B cell (primary cell): ENCODE measurements around the gene ANKRD11. TPM values are rescaled to one million over a fixed set of nuclear protein-coding genes. Genes with fewer than 3 reads are reported as not detected.

ENCODE experiments used
- ATAC-seq: fragments of 200-7000 bp; cut with Tn5 transposase; one replicate; pipeline ENCODE4 v1.10.0; 2021; ENCODE audit warnings: low read depth, mild to moderate bottlenecking, moderate number of reproducible peaks, moderate library complexity
- CTCF ChIA-PET: fragments of 350-600 bp; sonication (Branson Sonifier 250); formaldehyde crosslinking; loops from one replicate; lab custom pipeline; 2021; ENCODE audit warnings: antibody characterized with exemption, inconsistent platforms; lab: Charles Lee
- POLR2A ChIA-PET: fragments of 350-600 bp; sonication (Branson Sonifier 250); formaldehyde crosslinking; loops from one replicate; lab custom pipeline; 2021; ENCODE audit warnings: antibody characterized with exemption; lab: Charles Lee
- DNase-seq: peaks from one replicate; pipeline ENCODE4 v3.0.0; 2013
- H2AFZ ChIP-seq: 2 replicates; pipeline ENCODE4 v1.6.1; 2012; ENCODE audit warnings: mild to moderate bottlenecking, low read depth, low read length; ENCODE audit not compliant: insufficient read depth, poor library complexity, severe bottlenecking
- H3K27ac ChIP-seq, 2 donors: 1 replicate in 1 of 2; 2 replicates in 1 of 2; pipeline ENCODE4 v1.5.1; 2012 to 2013; ENCODE audit warnings: low read length in 2 of 2, mild to moderate bottlenecking in 2 of 2, moderate library complexity in 1 of 2
- H3K27me3 ChIP-seq, 4 experiments: fragments of 200-600 bp in 1 of 4; sonication (generic) in 1 of 4; replicated peaks in 1 of 4; 1 replicate in 2 of 4; 2 replicates in 2 of 4; pipeline versions ENCODE4 v1.6.1 to v1.7.0; 2013 to 2016; ENCODE audit warnings: low read length in 3 of 4, mild to moderate bottlenecking in 2 of 4, mixed read lengths in 1 of 4, moderate library complexity in 1 of 4; ENCODE audit not compliant: insufficient read depth in 4 of 4, control insufficient read depth in 3 of 4; ENCODE audit errors: control extremely low read depth in 1 of 4
- H3K36me3 ChIP-seq, 2 experiments: replicated peaks in 1 of 2; 1 replicate in 1 of 2; 2 replicates in 1 of 2; pipeline versions ENCODE4 v1.6.1 to v1.7.1; 2013; ENCODE audit warnings: low read length in 1 of 2; ENCODE audit not compliant: insufficient read depth in 2 of 2, control insufficient read depth in 1 of 2; ENCODE audit errors: control extremely low read depth in 1 of 2, extremely low read depth in 1 of 2
- H3K4me1 ChIP-seq, 2 donors: fragments of 200-600 bp in 1 of 2; sonication (generic) in 1 of 2; 1 replicate in 1 of 2; 2 replicates in 1 of 2; pipeline versions ENCODE4 v1.5.1 to v1.6.1; 2013 to 2017; ENCODE audit warnings: low read length in 2 of 2; ENCODE audit not compliant: control insufficient read depth in 2 of 2, insufficient read depth in 2 of 2
- H3K4me2 ChIP-seq: replicated peaks from 2 replicates; pipeline ENCODE3; 2012; ENCODE audit warnings: mild to moderate bottlenecking, low read depth, low read length; ENCODE audit not compliant: poor library complexity, severe bottlenecking
- H3K4me3 ChIP-seq, 5 experiments: fragments of 200-600 bp in 1 of 5; sonication (generic) in 1 of 5; 1 replicate in 3 of 5; 2 replicates in 2 of 5; pipeline versions ENCODE4 v1.5.1 to v1.7.0; 2011 to 2016; ENCODE audit warnings: low read length in 4 of 5, mild to moderate bottlenecking in 4 of 5, low read depth in 2 of 5, control low read depth in 1 of 5, moderate library complexity in 1 of 5; ENCODE audit not compliant: insufficient read depth in 1 of 5; ENCODE audit errors: control extremely low read depth in 1 of 5, extremely low read depth in 1 of 5
- H3K79me2 ChIP-seq: fragments of 200-600 bp; sonication (generic); one replicate; pipeline ENCODE4 v1.6.0; 2016; ENCODE audit warnings: low read length; ENCODE audit not compliant: control insufficient read depth, insufficient read depth
- H3K9ac ChIP-seq: fragments of 200-600 bp; sonication (generic); 2 replicates; pipeline ENCODE4 v1.6.1; 2017; ENCODE audit warnings: mild to moderate bottlenecking, low read length, moderate library complexity
- H3K9me3 ChIP-seq, 3 donors: one replicate each; pipeline versions ENCODE4 v1.6.1 to v1.7.1; 2013; ENCODE audit warnings: low read length in 2 of 3; ENCODE audit not compliant: control insufficient read depth in 2 of 3, insufficient read depth in 1 of 3; ENCODE audit errors: control extremely low read depth in 1 of 3
- H4K20me1 ChIP-seq: 2 replicates; pipeline ENCODE4 v1.6.0; 2012; ENCODE audit warnings: mild to moderate bottlenecking, low read length; ENCODE audit not compliant: insufficient read depth, control insufficient read depth, poor library complexity, severe bottlenecking
- H3K27ac Mint-ChIP-seq: one replicate; pipeline ENCODE4 v1.8.0; 2021; ENCODE audit warnings: mixed read lengths
- H3K27me3 Mint-ChIP-seq: one replicate; pipeline ENCODE4 v1.8.0; 2021; ENCODE audit warnings: mixed read lengths
- H3K4me1 Mint-ChIP-seq: one replicate; pipeline ENCODE4 v1.8.0; 2021; ENCODE audit warnings: mixed read lengths
- H3K4me3 Mint-ChIP-seq: one replicate; pipeline ENCODE4 v1.8.0; 2021; ENCODE audit warnings: mixed read lengths
- H3K9me3 Mint-ChIP-seq: one replicate; pipeline ENCODE4 v1.8.0; 2022; ENCODE audit warnings: mixed read lengths; ENCODE audit not compliant: insufficient read depth
- CTCF ChIP-seq: fragments of 200-600 bp; IDR thresholded peaks from one replicate; pipeline ENCODE4 v1.8.0; 2022; ENCODE audit warnings: antibody characterized with exemption, mild to moderate bottlenecking
- EZH2 ChIP-seq: IDR thresholded peaks from 2 replicates; pipeline ENCODE4 v1.6.1; 2012; ENCODE audit warnings: borderline replicate concordance, low read depth, mild to moderate bottlenecking, moderate library complexity, low read length; ENCODE audit not compliant: insufficient read depth, poor library complexity, severe bottlenecking
- WGBS: methylation state at CpG from one replicate; pipeline ENCODE4 v1.1.5; 2013; ENCODE audit warnings: missing lambda C conversion rate; ENCODE audit not compliant: insufficient coverage; 5-methylcytosine and 5-hydroxymethylcytosine counted together
- intact Hi-C: fragments of 100-400 bp; cut with micrococcal nuclease; formaldehyde crosslinking; loops from one replicate; pipeline ENCODE4 v1.10.0; 2022
- polyA plus RNA-seq: library from polyadenylated mRNA; depleted of rRNA; stranded (reverse); fragments of >200 nt; gene quantifications from 2 replicates; pipeline ENCODE4 v1.2.3, GENCODE V29; 2012
- total RNA-seq, 2 donors: library from RNA; stranded (reverse); fragments of 120-200 nt in 1 of 2; gene quantifications; 1 replicate in 1 of 2; 2 replicates in 1 of 2; pipeline versions ENCODE4 v1.2.3 to v1.2.4, GENCODE V29; 2013 to 2022

ANKRD11 gene
- total and polyA plus RNA-seq, 2 donors (not counting 1 experiment from before 2014, with no cell fraction given): 67.9 to 314 TPM

- WGBS: 100% methylated on average over 1 of the region's 6 CpGs
- Histone ChIP-seq H3K4me1 (no peaks in the 10 kb centered on the region), H3K27me3 (no peaks in the 10 kb centered on the region), H3K9me3 (no peaks in the 10 kb centered on the region), H3K27ac (no peak overlapping the region), H2AFZ (no peak overlapping the region), H3K79me2 (peaks cover 92% of the 10 kb centered on the region), H4K20me1 (peaks cover 100% of the 10 kb centered on the region), H3K36me3 (peaks cover 0 to 31% of the 10 kb centered on the region in 2 experiments), H3K4me2 (no peak overlapping the region), H3K9ac (no peak overlapping the region), H3K4me3 (no peak overlapping the region)
- ChIA-PET CTCF (interaction anchor here (0.7 kb wide), 1 partner anchor 12 kb away, joined by 3 read pairs; no protein-coding TSS in a partner anchor), POLR2A (no interaction called here)
- DNase-seq: no peak
- TF ChIP-seq CTCF: no peak
- TF ChIP-seq EZH2: no peak
- Mint-ChIP-seq H3K4me3 (no peak overlapping the region), H3K27ac (no peak overlapping the region), H3K9me3 (no peaks in the 10 kb centered on the region), H3K4me1 (peaks cover 11% of the 10 kb centered on the region), H3K27me3 (no peaks in the 10 kb centered on the region)
- no peak for ATAC-seq
- intact Hi-C loops: no loop called here
These were observed 194.4 kb downstream of the ANKRD11 start for GRCh38 chr16:89295915-89296314.

- WGBS: 95% methylated on average over 22 of the region's 24 CpGs
- H4K20me1 ChIP-seq: peaks cover 100% of the 10 kb centered on the region
These were observed 195.1 kb downstream of the ANKRD11 start for GRCh38 chr16:89295071-89295900.

More at GRCh38 chr16:89295071-89295900, 195.1 kb downstream of the ANKRD11 start:
- Histone ChIP-seq H3K9me3 (no peaks in the 10 kb centered on the region), H3K4me3 (no peak overlapping the region), H3K4me1 (no peaks in the 10 kb centered on the region), H3K4me2 (no peak overlapping the region), H3K27me3 (no peaks in the 10 kb centered on the region), H2AFZ (no peak overlapping the region), H3K27ac (no peak overlapping the region), H3K9ac (no peak overlapping the region), H3K36me3 (peaks cover 0 to 28% of the 10 kb centered on the region in 2 experiments), H3K79me2 (peaks cover 86% of the 10 kb centered on the region)
- H3K27me3 Mint-ChIP-seq: no peaks in the 10 kb centered on the region
- intact Hi-C loops: no loop called here
- ATAC-seq (no peak), DNase-seq (no peak)
- no peak overlapping the region for H3K27ac Mint-ChIP-seq
- no peak overlapping the region for H3K4me3 Mint-ChIP-seq
- no peaks in the 10 kb centered on the region for H3K9me3 Mint-ChIP-seq
- peaks cover 11% of the 10 kb centered on the region for H3K4me1 Mint-ChIP-seq
- CTCF ChIA-PET: no interaction called here
- TF ChIP-seq EZH2: no peak
- TF ChIP-seq CTCF: no peak
- POLR2A ChIA-PET: no interaction called here
